Left kidney (tissue), 8 donors: ENCODE results near the gene FAM222A. TPM values are rescaled to one million over a fixed set of nuclear protein-coding genes. Genes with fewer than 3 reads are reported as not detected.

ENCODE experiments used
- DNase-seq: peaks from one replicate; pipeline ENCODE4 v3.0.0-alpha.2; 2013
- long read RNA-seq, 8 donors: transcript quantifications; one replicate each; lab custom pipeline, GENCODE V29; 2026
- polyA plus RNA-seq: library from polyadenylated mRNA; unstranded; fragments of 120-200 nt; gene quantifications from one replicate; pipeline ENCODE4 v1.2.1, GENCODE V29; 2013; ENCODE audit not compliant: insufficient read length

Gene FAM222A
- polyA plus RNA-seq: 6.5 TPM
- long read RNA-seq, donor 1, transcript FAM222A-202 (3 exons, 3,294 nt): major isoform, 7 of 7 reads
- long read RNA-seq, donor 1, partial matches to known transcripts: 0 of 7 reads
- long read RNA-seq, donor 1, other reads (novel, unspliced or antisense): 0 of 7 reads
- long read RNA-seq, donor 2, partial matches to known transcripts: 0 of 3 reads
- long read RNA-seq, donor 2, other reads (novel, unspliced or antisense): 0 of 3 reads
- long read RNA-seq, donor 3, transcript FAM222A-202 (3 exons, 3,294 nt): major isoform, 5 of 12 reads
- long read RNA-seq, donor 3, partial matches to known transcripts: 7 of 12 reads
- long read RNA-seq, donor 3, other reads (novel, unspliced or antisense): 0 of 12 reads
- long read RNA-seq, donor 4: 0 reads
- long read RNA-seq, donor 5, partial matches to known transcripts: 0 of 3 reads
- long read RNA-seq, donor 5, other reads (novel, unspliced or antisense): 0 of 3 reads
- long read RNA-seq, donor 6, partial matches to known transcripts: 0 of 3 reads
- long read RNA-seq, donor 6, other reads (novel, unspliced or antisense): 0 of 3 reads
- long read RNA-seq, donor 7, transcript FAM222A-202 (3 exons, 3,294 nt): major isoform, 5 of 12 reads
- long read RNA-seq, donor 7, partial matches to known transcripts: 7 of 12 reads
- long read RNA-seq, donor 7, other reads (novel, unspliced or antisense): 0 of 12 reads
- long read RNA-seq, donor 8, partial matches to known transcripts: 0 of 2 reads
- long read RNA-seq, donor 8, other reads (novel, unspliced or antisense): 0 of 2 reads

DNA sequence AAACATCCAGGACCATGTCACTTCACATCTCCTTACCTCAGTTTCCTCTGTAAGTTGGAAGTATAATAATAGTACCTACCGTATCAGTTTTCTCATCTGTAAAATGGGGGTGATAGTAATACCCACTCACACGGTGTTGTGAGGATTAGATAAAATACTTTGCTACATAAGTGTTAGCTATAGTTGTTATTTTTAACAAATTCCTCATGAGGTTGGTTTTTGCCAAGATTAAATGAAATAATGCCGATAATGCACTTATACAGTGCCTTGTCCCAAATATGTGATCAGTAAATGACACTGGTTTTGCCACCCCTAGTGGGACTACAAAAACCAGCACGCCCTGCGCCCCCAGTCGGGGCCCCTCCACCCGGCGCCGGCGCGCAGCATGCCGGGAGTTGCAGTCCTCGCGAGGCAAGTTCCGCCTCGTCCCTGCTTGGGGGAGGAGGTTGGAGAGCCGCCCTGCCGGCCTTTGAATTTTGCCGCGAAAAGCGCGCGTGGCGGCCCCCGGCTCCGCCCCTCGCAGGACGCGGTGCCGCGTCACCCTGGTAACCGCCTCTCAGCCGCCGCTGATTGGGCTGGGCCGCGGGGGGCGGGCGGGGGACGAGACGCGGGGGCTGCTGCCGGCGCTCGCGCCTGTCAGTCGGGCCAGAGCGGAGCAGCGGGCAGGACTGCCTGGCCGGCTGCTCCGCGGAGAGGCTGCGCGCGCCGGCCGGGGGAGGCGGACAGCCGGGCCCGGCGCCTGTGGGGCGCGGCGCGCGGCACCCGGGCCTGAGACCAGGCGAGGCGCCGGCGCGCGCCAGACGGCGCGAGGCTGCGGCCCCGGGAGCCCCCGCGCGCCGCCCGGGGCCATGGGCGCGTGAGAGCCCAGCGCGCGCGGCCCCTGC lies at the start of gene FAM222A:
Gene FAM222A, plus strand, starts transcription at position 639 of the 884 bp plus-strand sequence. CDS start 30,322 bp downstream, outside the sequence.
- peak; percentile 96 for DNase-seq

DNA sequence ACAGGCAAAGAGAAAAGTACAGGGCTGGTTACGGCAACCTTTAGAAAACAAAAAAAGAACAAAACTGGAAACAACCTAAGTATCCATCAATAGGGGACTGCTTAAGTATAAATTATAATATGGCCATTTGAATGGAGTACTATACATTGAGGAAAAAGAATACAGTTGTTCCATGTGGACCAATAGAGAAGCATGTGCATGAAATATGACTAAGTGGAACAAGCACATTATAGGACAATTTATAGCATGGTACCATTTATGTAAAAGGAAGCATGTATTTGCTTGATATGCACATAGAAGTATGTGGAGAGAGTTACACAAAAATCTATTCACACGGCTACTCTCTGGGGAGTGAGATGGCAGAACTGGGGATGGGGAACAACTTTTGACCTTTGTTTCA lies 49.2 kb upstream of the FAM222A start:
- DNase-seq: no peak

- no peak for DNase-seq
Measured at GRCh38 chr12:109666068-109666467, 47.6 kb upstream of the FAM222A start.

- DNase-seq: no peak
Measured at GRCh38 chr12:109670731-109671130, 42.9 kb upstream of the FAM222A start.

DNA sequence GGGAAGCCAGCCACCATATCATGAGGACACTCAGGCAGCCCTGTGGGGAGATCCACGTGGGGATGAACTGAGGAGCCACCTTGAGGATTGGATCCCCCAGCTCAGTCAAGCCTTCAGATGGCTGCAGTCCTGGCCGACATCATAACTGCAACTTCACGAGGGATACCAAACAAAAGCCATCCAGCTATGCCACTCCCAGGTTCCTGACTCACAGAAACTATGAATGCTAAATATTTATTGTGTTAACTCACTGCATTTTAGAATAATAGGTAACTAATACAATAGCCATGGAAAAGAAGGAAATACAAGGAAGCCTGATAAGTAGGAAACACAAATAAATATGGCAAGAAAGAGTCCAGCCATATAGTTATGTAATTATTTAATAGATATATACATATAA lies 42.1 kb upstream of the FAM222A start:
- no peak for DNase-seq

- no peak for DNase-seq
Measured at GRCh38 chr12:109673379-109673778, 40.2 kb upstream of the FAM222A start.

GRCh38 chr12:109673884-109674283 lies 39.7 kb upstream of the FAM222A start:
- DNase-seq: no peak

- DNase-seq: no peak
Measured at GRCh38 chr12:109675411-109675810, 38.2 kb upstream of the FAM222A start.

- DNase-seq: no peak
Measured at GRCh38 chr12:109677279-109677691, 36.3 kb upstream of the FAM222A start.

DNA sequence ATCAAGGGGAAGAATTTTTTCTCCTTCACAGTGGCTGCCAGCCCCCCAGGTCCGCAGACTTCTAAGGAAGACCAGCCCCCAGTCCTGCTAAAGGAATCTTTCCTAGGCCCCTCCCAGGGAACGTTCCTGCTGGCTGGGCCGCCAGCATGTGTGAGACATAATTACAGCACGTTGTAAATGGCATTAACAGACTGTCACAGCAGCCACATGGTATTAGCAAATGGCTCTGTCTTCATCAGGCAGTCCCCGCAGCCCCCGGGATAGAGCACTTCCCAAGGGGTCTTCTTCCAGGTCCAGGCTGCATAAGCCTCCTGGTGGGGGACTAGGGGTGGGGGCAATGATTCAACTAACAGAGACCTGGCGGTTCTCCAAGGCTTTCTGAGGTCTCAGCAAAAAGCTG lies 34.9 kb upstream of the FAM222A start:
- DNase-seq: no peak

DNA sequence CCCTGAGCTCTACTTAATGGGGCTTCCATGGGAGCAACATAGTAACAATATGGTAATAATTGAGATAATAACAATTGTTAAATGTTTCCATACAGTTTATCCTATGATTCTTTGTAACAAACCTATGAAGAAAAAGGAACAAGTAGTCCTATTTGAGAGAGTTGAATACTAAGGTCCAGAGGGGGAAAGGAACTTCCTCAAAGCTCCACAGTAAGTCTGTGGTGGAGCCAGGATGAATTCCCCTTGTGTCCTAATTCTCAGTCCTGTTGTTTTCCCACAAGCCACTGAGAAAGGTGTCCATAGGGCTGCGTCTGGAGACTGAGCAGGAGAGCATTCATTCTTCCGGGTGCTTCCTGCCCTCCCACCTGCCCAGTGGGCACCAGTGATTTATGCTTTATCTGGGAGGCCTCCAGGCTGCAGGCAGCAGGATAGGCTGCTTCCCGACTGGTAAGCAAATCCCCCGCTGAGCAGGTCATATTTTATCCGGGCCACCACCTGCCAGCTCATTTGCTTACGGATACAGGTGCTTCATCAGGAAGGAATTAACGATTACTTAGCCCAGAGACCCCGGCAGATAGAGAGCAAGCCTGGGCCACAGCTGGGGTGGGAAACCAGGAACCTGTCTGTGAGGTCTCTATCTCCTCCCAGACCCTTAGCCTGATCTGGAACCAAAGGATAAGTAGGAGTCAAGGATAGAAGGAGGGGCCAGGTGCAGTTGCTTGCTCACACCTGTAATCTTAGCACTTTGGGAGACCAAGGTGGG lies 33.9 kb upstream of the FAM222A start:
- peak; percentile 70 for DNase-seq

- DNase-seq: no peak
Measured at GRCh38 chr12:109680264-109681005, 33.2 kb upstream of the FAM222A start.

DNA sequence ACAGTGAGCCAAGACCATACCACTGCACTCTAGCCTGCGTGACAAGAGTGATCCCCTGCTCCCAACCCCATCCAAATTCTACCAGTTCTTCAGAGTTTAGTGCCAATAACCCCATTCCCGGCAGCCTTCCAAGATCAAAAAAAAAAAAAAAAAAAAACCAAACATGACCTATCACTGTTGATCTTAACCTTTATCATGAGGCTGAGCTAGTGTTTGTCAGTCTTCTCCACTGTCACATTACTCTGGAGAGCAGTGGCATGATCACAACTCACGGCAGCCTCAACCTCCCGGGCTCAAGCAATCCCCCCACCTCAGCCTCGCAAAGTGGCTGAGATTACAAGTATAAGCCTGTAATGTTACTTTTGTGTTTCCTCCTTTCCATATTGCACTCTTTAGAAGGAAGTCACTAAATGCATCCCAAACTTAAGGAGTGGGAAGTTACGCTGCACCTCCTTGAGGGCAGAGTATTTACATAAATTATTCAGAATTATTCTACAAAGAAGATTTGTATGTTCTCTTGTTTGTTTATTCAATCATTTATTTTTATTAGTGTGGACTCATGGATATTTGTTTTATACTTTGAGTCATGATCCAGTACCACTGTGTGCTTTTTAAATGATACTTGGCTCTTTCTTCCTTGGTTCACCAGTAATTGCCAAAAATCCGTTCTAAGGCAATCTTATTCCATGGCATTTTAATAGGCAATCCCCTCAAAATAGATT lies 31.5 kb upstream of the FAM222A start:
- DNase-seq: no peak

- no peak for DNase-seq
Measured at GRCh38 chr12:109682708-109683060, 30.9 kb upstream of the FAM222A start.

DNA sequence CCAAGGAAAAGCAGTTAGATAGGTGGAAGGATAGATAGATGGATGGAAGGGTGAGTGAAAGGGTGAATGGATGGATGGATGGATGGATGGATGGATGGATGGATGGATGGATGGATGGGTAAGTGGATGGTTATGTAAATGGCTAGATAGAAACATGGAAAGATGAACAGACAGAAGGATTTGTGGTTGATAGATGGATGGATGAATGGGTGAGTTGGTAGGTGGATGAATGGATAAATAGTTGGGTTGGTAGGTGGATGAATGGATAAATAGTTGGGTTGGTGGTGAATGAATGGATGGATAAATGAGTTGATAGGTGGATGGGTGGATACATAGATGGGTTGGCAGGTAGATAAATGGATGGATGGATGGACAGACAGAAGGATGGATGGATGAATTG lies 30.3 kb upstream of the FAM222A start:
- no peak for DNase-seq

- DNase-seq: no peak
Measured at GRCh38 chr12:109685574-109686447, 27.8 kb upstream of the FAM222A start.

- no peak for DNase-seq
Measured at GRCh38 chr12:109686523-109686922, 27.1 kb upstream of the FAM222A start.

DNA sequence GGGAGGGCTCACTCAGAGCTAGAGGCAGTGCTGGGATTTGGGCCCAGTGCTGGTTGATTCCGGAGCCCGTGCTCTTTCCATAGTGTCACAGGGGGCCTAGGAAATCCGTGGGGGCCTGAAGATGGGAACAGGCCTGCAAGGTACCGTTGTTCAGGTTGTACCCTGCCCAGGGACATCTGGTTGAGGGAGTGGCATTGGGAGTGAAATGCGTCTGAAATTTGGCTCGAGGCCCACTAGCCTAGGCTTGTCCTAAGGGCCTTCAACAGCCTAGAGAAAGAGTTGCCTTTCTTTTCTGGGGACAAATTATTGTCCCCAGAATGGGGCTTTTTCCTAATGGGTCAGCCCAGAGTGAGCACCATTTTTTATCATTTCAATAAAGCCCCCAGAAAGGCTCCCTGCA lies 26.4 kb upstream of the FAM222A start:
- no peak for DNase-seq

- no peak for DNase-seq
Measured at GRCh38 chr12:109689426-109689825, 24.2 kb upstream of the FAM222A start.
